Gastrocnemius medialis (tissue), 4 donors: ENCODE data around the gene CCDC70. TPM values are rescaled to one million over a fixed set of nuclear protein-coding genes. Genes with fewer than 3 reads are reported as not detected.

Source experiments
- ATAC-seq, 2 donors: fragments of 150-250 bp; one replicate each; pipeline ENCODE4 v1.9.1; 2016
- DNase-seq, 2 donors: peaks; one replicate each; pipeline ENCODE4 v3.0.0-alpha.2; 2019
- H3K27ac ChIP-seq, 4 donors: fragments of 200-600 bp; sonication (generic); 1 replicate in 1 of 4; 2 replicates in 3 of 4; pipeline ENCODE4 v1.5.1; 2016 to 2018; ENCODE audit warnings: mild to moderate bottlenecking in 2 of 4, moderate library complexity in 1 of 4
- H3K27me3 ChIP-seq, 3 donors: fragments of 200-600 bp; sonication (generic) in 2 of 3; 1 replicate in 1 of 3; 2 replicates in 2 of 3; pipeline versions ENCODE4 v1.5.1 to v1.6.0; 2016 to 2019; ENCODE audit warnings: mild to moderate bottlenecking in 1 of 3, moderate library complexity in 1 of 3
- H3K36me3 ChIP-seq, 2 donors: fragments of 200-600 bp; sonication (generic) in 1 of 2; one replicate each; pipeline ENCODE4 v1.5.1; 2017 to 2018
- H3K4me1 ChIP-seq, 2 donors: fragments of 200-600 bp; sonication (generic) in 1 of 2; one replicate each; pipeline ENCODE4 v1.5.1; 2016 to 2017; ENCODE audit warnings: mild to moderate bottlenecking in 2 of 2
- H3K4me3 ChIP-seq, 4 donors: fragments of 200-600 bp; sonication (generic) in 3 of 4; 1 replicate in 1 of 4; 2 replicates in 3 of 4; pipeline ENCODE4 v1.5.1; 2016 to 2019; ENCODE audit warnings: mild to moderate bottlenecking in 2 of 4
- H3K9me3 ChIP-seq, 3 donors: fragments of 200-600 bp; sonication (generic) in 2 of 3; 1 replicate in 1 of 3; 2 replicates in 2 of 3; pipeline ENCODE4 v1.5.1; 2016 to 2019
- CTCF ChIP-seq, 5 experiments: fragments of 450-650 bp in 3 of 5; fragments of 200-600 bp in 2 of 5; sonication (generic) in 2 of 5; IDR thresholded peaks in 4 of 5; conservative IDR thresholded peaks in 1 of 5; 1 replicate in 4 of 5; 2 replicates in 1 of 5; pipeline ENCODE4 v1.5.1; 2016 to 2019; ENCODE audit warnings: antibody characterized with exemption in 5 of 5, mild to moderate bottlenecking in 3 of 5, moderate library complexity in 3 of 5
- POLR2A ChIP-seq, 2 donors: fragments of 450-650 bp; IDR thresholded peaks; one replicate each; pipeline ENCODE4 v1.6.1; 2017; ENCODE audit warnings: antibody characterized with exemption in 2 of 2, mild to moderate bottlenecking in 2 of 2, moderate library complexity in 2 of 2
- in situ Hi-C, 4 donors: fragments of 200-750 bp; cut with MboI; loops; one replicate each; pipeline versions ENCODE4 v1.15.0 to v1.8.0; 2017; ENCODE audit warnings: low sequenced_read_pairs in 4 of 4
- intact Hi-C: fragments of 100-400 bp; cut with DNase I; formaldehyde crosslinking; loops from one replicate; pipeline ENCODE4 v1.15.1; 2023; ENCODE audit warnings: low total_unique reads
- total RNA-seq, 4 donors: library from RNA; depleted of rRNA; stranded (reverse); fragments of >200 nt; gene quantifications; one replicate each; pipeline versions ENCODE4 v1.1.0 to v1.2.3, GENCODE V29; 2016

Gene CCDC70
- total RNA-seq, 4 donors from 2014 or later = not detected

GRCh38 chr13:51826606-51827005 lies 35.2 kb upstream of the CCDC70 start:
- in situ Hi-C loops = no loop called here
- peak; percentile 40 to 51 for ATAC-seq

GRCh38 chr13:51827254-51827653 lies 34.5 kb upstream of the CCDC70 start:
- intact Hi-C loops (no loop called here), in situ Hi-C loops (no loop called here)
- ATAC-seq (no peak), DNase-seq (no peak)
- Histone ChIP-seq H3K27ac (no peak overlapping the region), H3K4me1 (peaks cover 0 to 4% of the 10 kb centered on the region in 2 donors), H3K36me3 (no peaks in the 10 kb centered on the region), H3K9me3 (no peaks in the 10 kb centered on the region), H3K27me3 (no peaks in the 10 kb centered on the region), H3K4me3 (no peak overlapping the region)
- TF ChIP-seq POLR2A (IDR thresholded peaks at IDR 0.05) (no peak), CTCF (IDR thresholded peaks at IDR 0.05 in 4 of 5, conservative IDR thresholded peaks at IDR 0.05 in 1 of 5) (no peak)

More at GRCh38 chr13:51826606-51827005, 35.2 kb upstream of the CCDC70 start:
- TF ChIP-seq POLR2A (IDR thresholded peaks at IDR 0.05) (no peak), CTCF (IDR thresholded peaks at IDR 0.05 in 4 of 5, conservative IDR thresholded peaks at IDR 0.05 in 1 of 5) (no peak)
- H3K27me3 ChIP-seq = no peaks in the 10 kb centered on the region
- intact Hi-C loops = no loop called here
- peaks cover 0 to 4% of the 10 kb centered on the region in 2 donors for H3K4me1 ChIP-seq
- no peaks in the 10 kb centered on the region for H3K9me3 ChIP-seq
- no peak overlapping the region for H3K4me3 ChIP-seq
- DNase-seq = no peak
- no peak overlapping the region for H3K27ac ChIP-seq
- H3K36me3 ChIP-seq = no peaks in the 10 kb centered on the region

DNA sequence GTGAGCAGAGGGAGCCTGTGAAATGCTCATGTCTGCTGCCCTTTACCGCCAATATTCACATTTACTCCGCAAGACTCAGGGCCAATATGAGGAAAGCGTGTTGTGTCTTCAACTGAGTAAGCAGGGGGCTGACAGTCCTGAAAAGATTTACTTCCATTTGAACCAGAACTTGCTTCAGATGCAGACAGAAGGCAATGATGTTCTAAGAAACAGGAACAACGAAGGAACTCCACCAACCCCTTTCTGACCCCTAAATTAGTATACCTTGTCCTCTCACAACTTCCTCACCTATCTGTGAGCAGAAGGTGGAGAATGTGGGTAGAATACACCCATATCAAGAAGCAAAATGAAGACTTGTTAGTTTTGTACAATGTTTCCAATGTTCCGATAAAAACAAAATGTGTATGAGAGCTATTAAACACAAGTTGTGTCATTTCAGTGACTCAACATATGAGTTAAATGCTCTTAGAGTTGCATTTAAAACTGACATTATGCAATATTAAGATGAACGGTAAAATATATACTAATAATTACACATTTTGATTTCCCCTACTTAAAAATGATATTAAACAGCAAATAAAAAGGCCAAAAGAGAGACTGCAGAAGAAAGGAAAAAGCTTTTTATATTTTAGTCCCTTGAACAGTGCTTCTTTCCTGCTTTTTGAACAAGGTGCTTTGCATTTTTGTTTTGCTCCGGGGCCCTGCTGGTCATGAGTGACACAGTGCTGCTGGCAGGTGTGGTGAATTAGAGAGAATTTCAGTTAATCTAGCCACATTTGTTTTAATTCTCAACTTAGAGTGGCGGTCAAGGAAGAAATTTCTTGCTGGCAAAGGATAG lies 32.8 kb upstream of the CCDC70 start:
- peaks cover 0 to 4% of the 10 kb centered on the region in 2 donors for H3K4me1 ChIP-seq
- DNase-seq = no peak
- in situ Hi-C loops = no loop called here

GRCh38 chr13:51829568-51829899 lies 32.2 kb upstream of the CCDC70 start:
- DNase-seq (no peak), ATAC-seq (no peak)
- H3K4me3 ChIP-seq = no peak overlapping the region
- intact Hi-C loops (no loop called here), in situ Hi-C loops (no loop called here)
- H3K36me3 ChIP-seq = no peaks in the 10 kb centered on the region
- no peaks in the 10 kb centered on the region for H3K9me3 ChIP-seq
- no peaks in the 10 kb centered on the region for H3K27me3 ChIP-seq
- TF ChIP-seq CTCF (IDR thresholded peaks at IDR 0.05 in 4 of 5, conservative IDR thresholded peaks at IDR 0.05 in 1 of 5) = no peak
- TF ChIP-seq POLR2A (IDR thresholded peaks at IDR 0.05) = no peak
- peaks cover 0 to 4% of the 10 kb centered on the region in 2 donors for H3K4me1 ChIP-seq
- no peak overlapping the region for H3K27ac ChIP-seq

More for the DNA sequence above, 32.8 kb upstream of the CCDC70 start:
- intact Hi-C loops = no loop called here
- H3K27me3 ChIP-seq = no peaks in the 10 kb centered on the region
- no peaks in the 10 kb centered on the region for H3K9me3 ChIP-seq
- H3K4me3 ChIP-seq = no peak overlapping the region
- TF ChIP-seq POLR2A (IDR thresholded peaks at IDR 0.05) (no peak), CTCF (IDR thresholded peaks at IDR 0.05 in 4 of 5, conservative IDR thresholded peaks at IDR 0.05 in 1 of 5) (no peak)
- no peaks in the 10 kb centered on the region for H3K36me3 ChIP-seq
- H3K27ac ChIP-seq = no peak overlapping the region
- ATAC-seq = no peak
